Smooth muscle cell of the brain vasculature (primary cell): ENCODE results near the gene SCGB1D1.

ENCODE experiments used
- DNase-seq: peaks from one replicate; pipeline ENCODE4 v3.0.0-alpha.2; 2012; ENCODE audit warnings: low read depth, low spot score

The SCGB1D1 gene

GRCh38 chr11:62233730-62234129 is 43.7 kb downstream of the SCGB1D1 start:
- DNase-seq: no peak

DNA sequence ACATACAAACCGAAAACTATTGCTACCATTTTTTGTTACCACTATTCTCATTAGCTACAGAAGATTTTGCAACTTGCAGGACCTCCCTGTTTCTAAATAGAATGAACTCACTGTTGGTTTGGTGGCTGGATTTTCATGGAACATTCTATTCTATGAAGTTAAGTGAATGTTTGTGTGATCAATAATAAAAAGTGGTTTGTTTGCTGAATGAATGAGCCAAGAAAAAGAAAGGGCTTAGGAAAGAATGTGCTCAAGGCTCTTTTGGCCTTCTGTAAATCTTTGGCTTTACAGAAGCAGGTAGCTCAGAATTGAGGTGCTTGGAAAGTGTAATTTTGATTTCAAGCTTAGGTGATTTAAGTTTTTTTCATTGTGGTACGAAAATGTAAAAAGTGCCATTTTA is 46.2 kb downstream of the SCGB1D1 start:
- no peak for DNase-seq

DNA sequence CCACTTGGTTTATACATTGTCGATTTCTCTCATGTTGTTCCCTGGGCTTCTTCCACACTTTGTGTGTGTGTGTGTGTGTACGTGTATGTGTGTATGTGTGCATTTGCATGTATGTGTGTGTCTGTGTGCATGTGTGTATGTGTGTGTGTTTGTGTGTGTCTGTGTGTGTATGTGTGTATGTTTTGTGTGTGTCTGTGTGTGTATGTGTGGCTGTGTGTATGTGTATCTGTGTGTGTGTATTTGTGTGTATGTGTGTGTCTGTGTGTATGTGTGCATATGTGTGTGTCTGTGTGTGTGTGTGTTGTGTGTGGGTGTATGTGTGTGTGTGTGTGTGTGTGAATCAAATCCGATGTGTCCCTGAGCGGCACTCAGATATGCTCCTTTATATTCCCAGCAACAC is 47.5 kb downstream of the SCGB1D1 start:
- no peak for DNase-seq

DNA sequence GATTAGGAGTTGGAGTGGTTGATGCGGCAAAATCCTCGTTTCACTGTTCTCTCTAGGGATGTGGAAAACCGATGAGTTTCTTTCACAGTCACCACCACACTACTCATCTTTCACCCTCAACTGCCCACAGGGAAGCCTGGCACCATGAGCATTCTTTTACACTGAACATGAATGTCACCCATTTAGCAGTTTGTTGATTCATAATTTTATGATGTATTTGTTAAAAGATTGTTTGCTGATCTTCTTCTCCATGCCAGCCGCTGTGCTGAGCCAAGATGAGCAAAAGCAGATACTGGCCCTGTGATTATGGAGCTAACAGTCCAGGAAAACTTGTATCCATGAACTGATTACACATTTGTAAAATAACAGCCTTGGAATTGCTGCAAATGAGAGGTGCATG is 48.1 kb downstream of the SCGB1D1 start:
- DNase-seq: no peak

- no peak for DNase-seq
Measured at GRCh38 chr11:62241095-62241494, 51.1 kb downstream of the SCGB1D1 start.

GRCh38 chr11:62242021-62242420 is 52.0 kb downstream of the SCGB1D1 start, which contains the start of gene SCGB1D2:
SCGB1D2 (plus strand) TSS chr11:62242239; CDS start chr11:62242308, 69 bp downstream.
- DNase-seq: no peak
